NCI-H82 treated with DMSO at 0.1 percent for 48 hours (cell line): Measurements from ENCODE around the gene PRSS57.

Experiments used
- DNase-seq: peaks from one replicate; lab custom pipeline; 2025; ENCODE audit not compliant: unreplicated experiment; lab: John Stamatoyannopoulos, UW

PRSS57 gene

DNA sequence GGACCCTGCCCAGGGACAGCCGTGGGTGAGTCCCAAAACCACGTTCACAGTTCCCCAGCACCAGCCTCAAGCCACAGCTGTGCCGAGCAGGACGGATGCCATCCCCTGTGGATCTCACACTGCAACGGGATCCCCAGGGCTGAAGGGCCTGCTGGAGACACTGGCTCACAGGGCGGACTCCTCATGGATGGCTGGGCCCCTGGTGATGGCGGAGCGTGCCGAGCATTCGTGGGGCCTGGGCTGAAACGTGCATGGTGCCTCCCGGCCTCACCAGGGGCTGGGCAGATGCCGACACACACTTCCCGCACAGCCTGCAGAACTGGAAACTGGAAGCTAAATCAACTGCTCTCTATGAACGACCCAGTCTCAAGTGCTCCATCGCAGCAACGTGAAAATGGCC, 41.8 kb downstream of the PRSS57 start:
- DNase-seq, result no peak

- no peak for DNase-seq
These were observed 42.5 kb downstream of the PRSS57 start for GRCh38 chr19:652467-653389.

DNA sequence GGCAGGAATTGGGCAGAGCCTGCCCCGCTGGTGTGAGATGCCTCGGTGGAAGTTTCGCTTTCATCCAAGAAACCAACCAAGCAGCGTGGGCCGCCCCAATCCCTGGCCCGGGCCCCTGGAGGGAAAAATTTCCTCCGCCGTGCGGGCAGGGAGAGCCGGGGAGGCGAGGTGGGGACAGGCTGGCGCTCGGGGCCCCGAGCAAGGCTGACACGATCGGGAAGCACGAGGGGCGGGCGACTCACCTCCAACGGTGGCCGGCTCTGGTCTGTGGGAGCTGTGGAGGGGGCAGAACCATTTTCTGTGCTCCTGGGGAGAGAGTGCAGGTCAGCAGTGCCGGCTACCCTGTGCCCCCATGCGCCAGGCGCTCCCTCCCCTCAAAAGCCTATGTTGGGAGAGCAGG, 43.3 kb downstream of the PRSS57 start:
- no peak for DNase-seq

DNA sequence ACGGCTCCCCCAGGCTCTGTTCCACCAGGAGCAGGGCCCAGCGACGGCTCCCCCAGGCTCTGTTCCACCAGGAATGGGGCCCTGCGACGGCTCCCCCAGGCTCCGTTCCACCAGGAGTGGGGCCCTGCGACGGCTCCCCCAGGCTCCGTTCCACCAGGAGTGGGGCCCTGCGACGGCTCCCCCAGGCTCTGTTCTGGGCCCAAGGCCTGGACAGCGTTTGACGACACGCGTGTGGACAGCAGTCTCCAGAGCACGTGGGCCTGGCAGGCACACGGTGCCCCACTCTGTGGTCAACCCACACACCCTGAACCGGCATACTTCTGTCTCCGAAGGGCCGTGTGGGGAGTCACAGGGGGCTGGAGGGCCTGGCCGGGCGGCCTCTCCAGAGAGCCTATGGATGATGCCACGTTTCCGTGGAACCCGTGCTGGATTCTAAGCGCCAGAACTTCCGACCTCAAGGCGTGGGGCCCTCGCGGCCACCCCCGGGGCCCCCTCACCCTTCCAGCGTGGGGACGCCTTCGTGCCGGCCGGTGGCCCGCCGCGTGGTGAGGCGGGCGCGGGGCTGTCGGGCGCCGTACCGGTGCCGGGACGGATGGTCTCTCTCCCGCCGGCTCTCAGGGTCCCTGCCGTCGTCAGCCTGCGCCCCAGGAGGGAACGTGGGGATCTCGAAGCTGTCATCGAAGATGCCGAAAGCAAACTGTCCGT, 44.0 kb downstream of the PRSS57 start:
- DNase-seq, result no peak

GRCh38 chr19:650121-650520, 45.1 kb downstream of the PRSS57 start:
- no peak for DNase-seq

- no peak for DNase-seq
These were observed 46.1 kb downstream of the PRSS57 start for GRCh38 chr19:648904-649801.

DNA sequence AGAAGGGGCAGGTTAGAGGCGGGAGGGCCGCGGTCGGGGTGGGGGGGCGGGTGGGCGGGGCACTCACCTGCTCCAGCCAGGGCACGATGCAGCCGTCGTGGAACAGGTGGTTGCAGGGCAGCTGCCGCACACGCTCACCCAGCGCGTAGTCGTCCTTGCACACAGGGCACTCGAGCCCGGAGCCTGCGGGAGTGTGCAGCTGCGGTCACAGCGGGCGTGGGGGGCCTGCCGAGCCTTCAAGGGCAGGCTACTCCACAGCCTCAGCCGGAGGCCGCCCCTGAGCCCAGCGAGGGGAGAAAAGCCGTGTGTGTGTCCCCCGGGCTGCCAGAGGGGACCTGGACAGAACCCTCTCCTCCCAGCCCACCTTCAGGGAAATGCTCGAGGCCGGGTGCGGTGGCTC, 46.9 kb downstream of the PRSS57 start:
- DNase-seq, result no peak

GRCh38 chr19:647566-648284, 47.5 kb downstream of the PRSS57 start:
- DNase-seq, result no peak

DNA sequence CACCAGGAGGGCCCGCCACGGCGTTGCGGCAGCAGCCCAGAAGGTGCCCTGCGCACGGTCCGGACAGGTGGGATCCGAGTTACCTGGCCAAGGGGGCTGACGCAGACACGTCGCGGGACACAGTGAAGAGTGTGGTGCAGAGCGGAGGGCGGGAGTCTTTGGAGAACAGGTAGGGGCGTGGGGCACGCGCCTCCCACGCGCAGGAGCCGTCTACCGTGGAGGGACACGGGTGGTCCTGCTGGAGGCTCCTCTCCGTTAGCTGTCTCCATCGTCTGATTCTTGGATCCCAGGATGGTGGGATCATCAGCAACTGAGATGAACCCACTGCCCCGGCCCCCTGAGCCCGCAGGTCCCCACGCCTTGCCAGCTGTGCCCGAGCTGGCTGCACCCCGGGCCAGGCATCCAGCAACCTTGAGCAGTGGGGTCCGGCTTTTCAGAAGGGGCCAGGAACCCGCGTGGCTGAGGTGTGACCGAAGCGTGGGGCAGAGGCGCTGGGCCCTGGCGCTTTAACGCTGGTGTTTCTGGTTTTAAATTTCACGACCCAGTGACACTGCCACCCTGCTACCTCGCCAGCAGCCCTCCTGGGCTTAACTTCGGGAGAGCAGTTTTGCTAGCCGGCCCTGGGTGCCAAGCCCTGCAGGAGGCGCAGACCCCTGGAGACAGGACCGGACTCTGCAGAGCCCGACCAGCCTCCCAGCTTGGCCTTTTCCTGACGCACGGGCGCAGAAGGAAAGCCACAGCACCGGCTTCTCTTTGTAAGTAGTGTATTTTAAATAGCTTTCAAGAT, 48.3 kb downstream of the PRSS57 start:
- no peak for DNase-seq

GRCh38 chr19:645912-646778, 49.1 kb downstream of the PRSS57 start:
- no peak for DNase-seq

- no peak for DNase-seq
These were observed 50.5 kb downstream of the PRSS57 start for GRCh38 chr19:644789-645188.

- DNase-seq, result no peak
These were observed 50.9 kb downstream of the PRSS57 start for GRCh38 chr19:644363-644762.

DNA sequence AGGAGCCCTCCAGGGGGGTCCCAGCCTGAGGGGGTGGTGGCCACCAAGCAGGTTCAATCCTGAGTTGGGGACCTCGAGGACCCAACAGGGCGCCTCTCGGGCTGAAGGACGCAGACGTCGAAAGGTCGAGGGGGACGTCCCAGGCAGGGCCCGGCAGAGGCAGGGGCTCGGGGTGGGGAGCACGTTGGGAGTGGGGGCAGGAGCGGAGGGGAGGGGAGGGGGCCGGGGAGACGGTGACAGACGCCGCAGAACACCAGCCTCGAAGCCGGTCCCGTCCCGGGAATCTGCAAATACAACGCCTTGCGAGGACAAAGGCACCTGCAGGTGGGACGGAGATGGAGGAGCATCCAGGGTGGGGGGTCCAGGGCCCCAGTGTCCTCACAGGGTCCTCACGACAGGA, 51.5 kb downstream of the PRSS57 start:
- DNase-seq, result no peak

GRCh38 chr19:642767-643727, 52.2 kb downstream of the PRSS57 start:
- DNase-seq, result no peak

- DNase-seq, result no peak
These were observed 53.5 kb downstream of the PRSS57 start for GRCh38 chr19:641702-642101.

DNA sequence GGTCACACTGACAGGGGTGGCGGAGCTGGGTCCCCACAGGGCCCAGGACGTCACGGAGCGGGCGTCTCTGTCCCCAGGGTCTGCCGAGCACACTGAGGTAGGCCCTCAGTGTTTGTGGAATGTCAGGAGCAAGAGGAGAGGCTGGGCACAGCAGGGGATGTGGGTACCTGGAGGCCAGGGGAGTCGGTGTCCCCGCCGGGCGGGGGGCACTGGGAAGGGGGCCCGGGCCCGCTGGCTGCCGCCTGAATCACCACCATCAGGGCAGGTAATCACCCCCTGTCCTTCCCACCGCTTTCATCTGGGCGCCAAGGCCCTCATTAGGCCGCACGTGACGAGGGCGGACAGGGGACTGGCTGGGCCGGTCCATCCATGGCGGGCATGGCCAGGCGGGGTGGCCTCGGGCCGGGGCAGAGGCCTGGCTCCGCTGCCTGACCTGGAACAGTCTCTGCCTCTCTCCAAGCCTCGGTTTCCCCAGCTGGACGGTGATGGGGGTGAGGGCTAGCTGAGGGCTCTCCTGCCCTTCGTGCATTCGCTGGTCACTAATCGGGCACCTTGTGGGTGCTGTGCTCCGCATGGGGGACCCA, 54.6 kb downstream of the PRSS57 start:
- no peak for DNase-seq

- DNase-seq, result no peak
These were observed 55.1 kb downstream of the PRSS57 start for GRCh38 chr19:640161-640558.
